Renal pelvis (tissue), 12 donors: Measurements from ENCODE around the gene EIF2B2. TPM values are rescaled to one million over a fixed set of nuclear protein-coding genes. Genes with fewer than 3 reads are reported as not detected.
A peak's percentile ranks its signal among the peaks of the same experiment; 100 is the strongest.

Source experiments
- DNase-seq: peaks from one replicate; pipeline ENCODE4 v3.0.0-alpha.2; 2013
- long read RNA-seq, 16 experiments: transcript quantifications; one replicate each; lab custom pipeline, GENCODE V29; 2026
- polyA plus RNA-seq, 3 donors: library from polyadenylated mRNA; unstranded; fragments of 120-200 nt; gene quantifications; one replicate each; pipeline ENCODE4 v1.2.1, GENCODE V29; 2013; ENCODE audit not compliant: insufficient read length in 3 of 3

Gene EIF2B2
- 10 to 100 TPM; 60.2 to 68.0 (median 64.8) TPM for polyA plus RNA-seq
- long read RNA-seq, donor 1, full-length matches to known transcripts: 14 of 22 reads
- long read RNA-seq, donor 1, partial matches to known transcripts: 8 of 22 reads
- long read RNA-seq, donor 1, other reads (novel, unspliced or antisense): 0 of 22 reads
- long read RNA-seq, donor 2, full-length matches to known transcripts: 20 of 33 reads
- long read RNA-seq, donor 2, partial matches to known transcripts: 13 of 33 reads
- long read RNA-seq, donor 2, other reads (novel, unspliced or antisense): 0 of 33 reads
- long read RNA-seq, donor 3, full-length matches to known transcripts: 16 of 21 reads
- long read RNA-seq, donor 3, partial matches to known transcripts: 5 of 21 reads
- long read RNA-seq, donor 3, other reads (novel, unspliced or antisense): 0 of 21 reads
- long read RNA-seq, donor 4, full-length matches to known transcripts: 28 of 35 reads
- long read RNA-seq, donor 4, partial matches to known transcripts: 7 of 35 reads
- long read RNA-seq, donor 4, other reads (novel, unspliced or antisense): 0 of 35 reads
- long read RNA-seq, donor 5, full-length matches to known transcripts: 9 of 9 reads
- long read RNA-seq, donor 5, partial matches to known transcripts: 0 of 9 reads
- long read RNA-seq, donor 5, other reads (novel, unspliced or antisense): 0 of 9 reads
- long read RNA-seq, donor 6, full-length matches to known transcripts: 10 of 15 reads
- long read RNA-seq, donor 6, partial matches to known transcripts: 5 of 15 reads
- long read RNA-seq, donor 6, other reads (novel, unspliced or antisense): 0 of 15 reads
- long read RNA-seq, donor 7, full-length matches to known transcripts: 20 of 25 reads
- long read RNA-seq, donor 7, partial matches to known transcripts: 5 of 25 reads
- long read RNA-seq, donor 7, other reads (novel, unspliced or antisense): 0 of 25 reads
- long read RNA-seq, donor 8, full-length matches to known transcripts: 5 of 5 reads
- long read RNA-seq, donor 8, partial matches to known transcripts: 0 of 5 reads
- long read RNA-seq, donor 8, other reads (novel, unspliced or antisense): 0 of 5 reads
- long read RNA-seq, donor 9, full-length matches to known transcripts: 25 of 36 reads
- long read RNA-seq, donor 9, partial matches to known transcripts: 11 of 36 reads
- long read RNA-seq, donor 9, other reads (novel, unspliced or antisense): 0 of 36 reads
- long read RNA-seq, donor 10, full-length matches to known transcripts: 8 of 8 reads
- long read RNA-seq, donor 10, partial matches to known transcripts: 0 of 8 reads
- long read RNA-seq, donor 10, other reads (novel, unspliced or antisense): 0 of 8 reads
- long read RNA-seq, donor 11, full-length matches to known transcripts: 9 of 9 reads
- long read RNA-seq, donor 11, partial matches to known transcripts: 0 of 9 reads
- long read RNA-seq, donor 11, other reads (novel, unspliced or antisense): 0 of 9 reads
- long read RNA-seq, donor 12, full-length matches to known transcripts: 23 of 41 reads
- long read RNA-seq, donor 12, partial matches to known transcripts: 18 of 41 reads
- long read RNA-seq, donor 12, other reads (novel, unspliced or antisense): 0 of 41 reads
- long read RNA-seq, donor 13, full-length matches to known transcripts: 11 of 16 reads
- long read RNA-seq, donor 13, partial matches to known transcripts: 5 of 16 reads
- long read RNA-seq, donor 13, other reads (novel, unspliced or antisense): 0 of 16 reads
- long read RNA-seq, donor 14: 0 reads
- long read RNA-seq, donor 15: 0 reads
- long read RNA-seq, donor 16, full-length matches to known transcripts: 14 of 32 reads
- long read RNA-seq, donor 16, partial matches to known transcripts: 18 of 32 reads
- long read RNA-seq, donor 16, other reads (novel, unspliced or antisense): 0 of 32 reads

- DNase-seq: peak; percentile 98
Observed at GRCh38 chr14:75002392-75003249, at the start of gene EIF2B2. EIF2B2 (plus strand) TSS chr14:75002921; CDS start chr14:75002991, 70 bp downstream.

GRCh38 chr14:74953686-74954085 lies 49.0 kb upstream of the EIF2B2 start:
- no peak for DNase-seq

GRCh38 chr14:74954232-74954946 lies 48.3 kb upstream of the EIF2B2 start:
- peak; percentile 77 for DNase-seq

- DNase-seq: no peak
Observed at GRCh38 chr14:74954947-74955228, 47.8 kb upstream of the EIF2B2 start.

- no peak for DNase-seq
Observed at GRCh38 chr14:74955229-74956026, 47.3 kb upstream of the EIF2B2 start, which contains the start of gene PGF. PGF (minus strand) TSS chr14:74955597; CDS start chr14:74955242, 355 bp downstream.

- no peak for DNase-seq
Observed at GRCh38 chr14:74956027-74956279, 46.8 kb upstream of the EIF2B2 start.

GRCh38 chr14:74956280-74957072 lies 46.2 kb upstream of the EIF2B2 start:
- no peak for DNase-seq

GRCh38 chr14:74959596-74960180 lies 43.0 kb upstream of the EIF2B2 start:
- no peak for DNase-seq

- DNase-seq: no peak
Observed at GRCh38 chr14:74960736-74961135, 42.0 kb upstream of the EIF2B2 start.

GRCh38 chr14:74961238-74961911 lies 41.3 kb upstream of the EIF2B2 start:
- DNase-seq: no peak

GRCh38 chr14:74962046-74962445 lies 40.7 kb upstream of the EIF2B2 start:
- DNase-seq: no peak

GRCh38 chr14:74962493-74962892 lies 40.2 kb upstream of the EIF2B2 start:
- no peak for DNase-seq

- no peak for DNase-seq
Observed at GRCh38 chr14:74963178-74963704, 39.5 kb upstream of the EIF2B2 start.

- DNase-seq: no peak
Observed at GRCh38 chr14:74963705-74964271, 38.9 kb upstream of the EIF2B2 start.

- DNase-seq: no peak
Observed at GRCh38 chr14:74964787-74965485, 37.8 kb upstream of the EIF2B2 start.
